Heart left ventricle (tissue), 11 donors: Measurements from ENCODE around the gene PLA2G2E. TPM values are rescaled to one million over a fixed set of nuclear protein-coding genes. Genes with fewer than 3 reads are reported as not detected.

Experiments
- polyA plus RNA-seq, 2 donors: library from polyadenylated mRNA; stranded (reverse); fragments of 200-250 nt; gene quantifications; one replicate each; pipeline ENCODE4 v1.2.3, GENCODE V29; 2013
- total RNA-seq, 9 donors: library from RNA; depleted of rRNA in 2 of 9; stranded (reverse); fragments of >200 nt in 2 of 9; fragmentation: NEBNext Ultra II Directional in 3 of 9; extraction: Animal tissue kit (Norgen Biotek cat#: 25700) in 3 of 9; gene quantifications; one replicate each; pipeline versions ENCODE4 v1.1.0 to v1.2.4, GENCODE V29; 2016 to 2023
- donor health status: ischemic (EF 13 %, LVEDD 7.1; RV severe dilation, severe dysfunction).
- donor health status: healthy with polysubstance abuse.
- donor health status: DM: no; HTN: yes; CAD: no.
- donor health status: DM: no; HTN: no; CAD: no.
- donor health status: ischemic (EF 25% LVEDD 5.7; RV mildly dilated, moderate dysfunction).
- donor health status: healthy.
- donor health status: DM: yes; HTN: yes; CAD: no.
- donor health status: PGD.
- donor health status: nonischemic (EF 23%, LVEDD 6.1; RV moderate dilation, normal function).

The PLA2G2E gene
- total and polyA plus RNA-seq, 11 donors, result not detected

Other genes with a start within 250 kb of the PLA2G2E start
- 10 to 100 TPM in 4 of 9 donors, 1 to 10 TPM in 5; 6.3 to 14.3 (median 9.6) TPM for gene TMCO4, start 123.7 kb downstream of the PLA2G2E start, total RNA-seq
- gene TMCO4, start 123.7 kb downstream of the PLA2G2E start, polyA plus RNA-seq, result 1 to 10 TPM; 6.4 to 7.6 TPM
- gene RNF186, start 108.3 kb downstream of the PLA2G2E start, total RNA-seq, result not detected
- not detected for gene RNF186, start 108.3 kb downstream of the PLA2G2E start, polyA plus RNA-seq
- 1 to 10 TPM; 1.8 to 6.3 (median 4.2) TPM for gene OTUD3, start 41.2 kb downstream of the PLA2G2E start, total RNA-seq
- gene OTUD3, start 41.2 kb downstream of the PLA2G2E start, polyA plus RNA-seq, result 1 to 10 TPM; 2.3 to 2.8 TPM
- 100 to 1,000 TPM in 2 of 9 donors, 10 to 100 TPM in 5, 1 to 10 TPM in 2; 2.8 to 539 (median 26.5) TPM for gene PLA2G2A, start 56.0 kb upstream of the PLA2G2E start, total RNA-seq
- 100 to 1,000 TPM; 107 to 112 TPM for gene PLA2G2A, start 56.0 kb upstream of the PLA2G2E start, polyA plus RNA-seq
- gene PLA2G5, start 146.6 kb upstream of the PLA2G2E start, total RNA-seq, result 10 to 100 TPM; 31.9 to 80.3 (median 43.9) TPM
- 100 to 1,000 TPM in 1 of 2 donors, 10 to 100 TPM in 1; 25.6 to 102 TPM for gene PLA2G5, start 146.6 kb upstream of the PLA2G2E start, polyA plus RNA-seq
- 1 to 10 TPM in 1 of 9 donors, under 1 TPM in 1, not detected in 7; 0.85 to 5.4 TPM for gene PLA2G2D, start 195.9 kb upstream of the PLA2G2E start, total RNA-seq
- gene PLA2G2D, start 195.9 kb upstream of the PLA2G2E start, polyA plus RNA-seq, result not detected
- not detected for gene PLA2G2F, start 215.7 kb upstream of the PLA2G2E start, total RNA-seq
- not detected for gene PLA2G2F, start 215.7 kb upstream of the PLA2G2E start, polyA plus RNA-seq